T-helper 9 cell (primary cell): Measurements from ENCODE around the gene GPR45.
"Not testable (repeated sequence)": the region's sequence is repeated elsewhere in the genome, so short reads cannot be mapped to it uniquely, and the experiment has no call there.

Experiments
- DNase-seq: peaks from one replicate; pipeline ENCODE4 v3.0.0-alpha.2; 2020
- total RNA-seq, 2 donors: gene quantifications; one replicate each; lab custom pipeline; 2026; lab: John Stamatoyannopoulos, UW

Gene GPR45
- total RNA-seq = 0 reads per million in 2 donors

GRCh38 chr2:105241443-105241842 lies at the start of gene GPR45:
Gene GPR45, plus strand, starts transcription at chr2:105241743. Its CDS starts 116 bp downstream, at chr2:105241859.
- DNase-seq = no peak

GRCh38 chr2:105194022-105194675 lies 47.4 kb upstream of the GPR45 start:
- DNase-seq = no peak

- DNase-seq = no peak
Measured at GRCh38 chr2:105196651-105197050, 44.9 kb upstream of the GPR45 start.

GRCh38 chr2:105215586-105216192 lies 25.9 kb upstream of the GPR45 start:
- no peak for DNase-seq

- no peak for DNase-seq
Measured at GRCh38 chr2:105220604-105221003, 20.9 kb upstream of the GPR45 start.

GRCh38 chr2:105224444-105224843 lies 17.1 kb upstream of the GPR45 start:
- no peak for DNase-seq

GRCh38 chr2:105231232-105231619 lies 10.3 kb upstream of the GPR45 start:
- no peak for DNase-seq

GRCh38 chr2:105235388-105236059 lies 6.0 kb upstream of the GPR45 start:
- DNase-seq = peak; percentile 37

GRCh38 chr2:105236060-105236424 lies 5.5 kb upstream of the GPR45 start:
- no peak for DNase-seq

GRCh38 chr2:105237045-105237765 lies 4.3 kb upstream of the GPR45 start:
- DNase-seq = no peak

GRCh38 chr2:105238664-105239240 lies 2.8 kb upstream of the GPR45 start:
- no peak for DNase-seq

- no peak for DNase-seq
Measured at GRCh38 chr2:105239924-105240323, 1.6 kb upstream of the GPR45 start.

- no peak for DNase-seq
Measured at GRCh38 chr2:105242286-105242993, 897 bp downstream of the GPR45 start.

GRCh38 chr2:105243961-105244360 lies 2.4 kb downstream of the GPR45 start:
- DNase-seq = no peak

GRCh38 chr2:105244451-105244850 lies 2.9 kb downstream of the GPR45 start:
- DNase-seq = no peak

GRCh38 chr2:105248316-105249070 lies 7.0 kb downstream of the GPR45 start:
- DNase-seq = no peak

- no peak for DNase-seq
Measured at GRCh38 chr2:105249181-105249580, 7.6 kb downstream of the GPR45 start.

GRCh38 chr2:105249891-105250290 lies 8.3 kb downstream of the GPR45 start:
- no peak for DNase-seq

- DNase-seq = not testable (repeated sequence)
Measured at GRCh38 chr2:105251016-105251648, 9.6 kb downstream of the GPR45 start.

GRCh38 chr2:105252271-105252670 lies 10.7 kb downstream of the GPR45 start:
- DNase-seq = no peak
